H1 (cell line): ENCODE results near the gene CCDC40. TPM values are rescaled to one million over a fixed set of nuclear protein-coding genes. Genes with fewer than 3 reads are reported as not detected.

Experiments
- CTCF ChIA-PET: fragments of 300-600 bp; sonication (Branson Sonifier 250); formaldehyde crosslinking; loops from one replicate; lab custom pipeline; 2021; ENCODE audit not compliant: partially characterized antibody; lab: Charles Lee
- POLR2A ChIA-PET: fragments of 300-600 bp; sonication (Branson Sonifier 250); formaldehyde crosslinking; loops from one replicate; lab custom pipeline; 2021; ENCODE audit warnings: inconsistent platforms; ENCODE audit not compliant: partially characterized antibody; lab: Charles Lee
- DNase-seq, 2 experiments: peaks; one replicate each; pipeline versions ENCODE4 v3.0.0 to v3.0.0-alpha.2; 2010 to 2022; ENCODE audit warnings: low spot score in 2 of 2, low read depth in 1 of 2, mixed read lengths in 1 of 2
- FAIRE-seq: peaks from 2 replicates; lab custom pipeline; 2011; peaks lifted over from hg19 to GRCh38; lab: Jason Lieb, UNC
- H2AFZ ChIP-seq: 2 replicates; pipeline ENCODE4 v1.8.1; 2012; ENCODE audit warnings: low read length, inconsistent platforms
- H2AK5ac ChIP-seq: 2 replicates; pipeline ENCODE4 v1.6.1; 2013; ENCODE audit warnings: low read depth, low read length
- H2BK120ac ChIP-seq: replicated peaks from 2 replicates; pipeline ENCODE3; 2013; ENCODE audit warnings: low read depth, low read length, inconsistent platforms
- H2BK12ac ChIP-seq: 2 replicates; pipeline ENCODE4 v1.6.1; 2013; ENCODE audit warnings: low read depth, low read length
- H2BK15ac ChIP-seq: 2 replicates; pipeline ENCODE4 v1.6.1; 2013; ENCODE audit warnings: low read length
- H2BK20ac ChIP-seq: 2 replicates; pipeline ENCODE4 v1.6.1; 2013; ENCODE audit warnings: low read length
- H2BK5ac ChIP-seq: 2 replicates; pipeline ENCODE4 v1.6.1; 2013; ENCODE audit warnings: low read depth, low read length
- H3K14ac ChIP-seq: 2 replicates; pipeline ENCODE4 v1.6.1; 2013; ENCODE audit warnings: inconsistent platforms; ENCODE audit not compliant: insufficient read length
- H3K18ac ChIP-seq: 2 replicates; pipeline ENCODE4 v1.6.1; 2013; ENCODE audit warnings: low read length; ENCODE audit errors: extremely low read depth
- H3K23ac ChIP-seq: 2 replicates; pipeline ENCODE4 v1.6.1; 2013; ENCODE audit warnings: inconsistent platforms; ENCODE audit not compliant: insufficient read length
- H3K23me2 ChIP-seq: 2 replicates; pipeline ENCODE4 v1.6.1; 2013; ENCODE audit warnings: low read depth, low read length
- H3K27ac ChIP-seq: 2 replicates; pipeline ENCODE4 v1.6.1; 2011; ENCODE audit warnings: low read depth, low read length, inconsistent platforms
- H3K27me3 ChIP-seq, 4 experiments: replicated peaks in 1 of 4; 1 replicate in 1 of 4; 2 replicates in 3 of 4; pipeline versions ENCODE4 v1.6.1 to v1.8.1; 2011 to 2013; ENCODE audit warnings: low read length in 3 of 4, mild to moderate bottlenecking in 3 of 4, inconsistent platforms in 2 of 4, mixed read lengths in 2 of 4, moderate library complexity in 1 of 4; ENCODE audit not compliant: control insufficient read depth in 3 of 4, insufficient read depth in 3 of 4; ENCODE audit errors: extremely low read depth in 1 of 4
- H3K36me3 ChIP-seq, 4 experiments: 2 replicates each; pipeline versions ENCODE4 v1.6.1 to v1.8.1; 2011 to 2013; ENCODE audit warnings: mild to moderate bottlenecking in 4 of 4, low read length in 3 of 4, moderate library complexity in 2 of 4, control low read depth in 1 of 4, inconsistent platforms in 1 of 4; ENCODE audit not compliant: insufficient read depth in 4 of 4, control insufficient read depth in 2 of 4
- H3K4ac ChIP-seq: replicated peaks from 2 replicates; pipeline ENCODE3; 2013; ENCODE audit warnings: low read length, low read depth, mixed read lengths, inconsistent platforms; ENCODE audit not compliant: insufficient read length
- H3K4me1 ChIP-seq, 4 experiments: replicated peaks in 1 of 4; 1 replicate in 1 of 4; 2 replicates in 3 of 4; pipeline versions ENCODE4 v1.6.1 to v1.8.1; 2011 to 2013; ENCODE audit warnings: low read length in 3 of 4, inconsistent platforms in 2 of 4, mixed read lengths in 1 of 4; ENCODE audit not compliant: insufficient read depth in 4 of 4, control insufficient read depth in 3 of 4
- H3K4me2 ChIP-seq, 2 experiments: 2 replicates each; pipeline versions ENCODE4 v1.6.1 to v1.8.1; 2011 to 2013; ENCODE audit warnings: low read depth in 2 of 2, low read length in 2 of 2, control low read depth in 1 of 2, inconsistent platforms in 1 of 2, mild to moderate bottlenecking in 1 of 2; ENCODE audit not compliant: insufficient read depth in 1 of 2
- H3K4me3 ChIP-seq, 4 experiments: fragments of 200-600, 300-600 bp in 1 of 4; sonication (generic), shearing (Covaris generic), sonication (Bioruptor Twin) in 1 of 4; 2 replicates each; pipeline versions ENCODE4 v1.5.1 to v1.8.1; 2011 to 2016; ENCODE audit warnings: low read length in 4 of 4, low read depth in 3 of 4, control low read depth in 2 of 4, inconsistent platforms in 2 of 4, mild to moderate bottlenecking in 2 of 4, mixed read lengths in 1 of 4, moderate library complexity in 1 of 4; ENCODE audit not compliant: insufficient read depth in 2 of 4; ENCODE audit errors: extremely low read depth in 1 of 4
- H3K56ac ChIP-seq: replicated peaks from 2 replicates; pipeline ENCODE3; 2013; ENCODE audit warnings: low read depth, mild to moderate bottlenecking, mixed read lengths, low read length, inconsistent platforms; ENCODE audit not compliant: insufficient read length
- H3K79me1 ChIP-seq: 2 replicates; pipeline ENCODE4 v1.6.1; 2013; ENCODE audit warnings: low read depth, low read length, control low read depth
- H3K79me2 ChIP-seq, 2 experiments: 2 replicates each; pipeline versions ENCODE4 v1.6.1 to v1.8.1; 2012 to 2013; ENCODE audit warnings: low read length in 2 of 2, mild to moderate bottlenecking in 2 of 2, inconsistent platforms in 1 of 2; ENCODE audit not compliant: insufficient read depth in 2 of 2, control insufficient read depth in 1 of 2
- H3K9ac ChIP-seq, 4 experiments: replicated peaks in 1 of 4; 1 replicate in 1 of 4; 2 replicates in 3 of 4; pipeline versions ENCODE4 v1.6.1 to v1.8.1; 2011 to 2013; ENCODE audit warnings: low read depth in 3 of 4, low read length in 3 of 4, control low read depth in 2 of 4, mild to moderate bottlenecking in 2 of 4, moderate library complexity in 2 of 4, inconsistent platforms in 1 of 4; ENCODE audit errors: extremely low read depth in 1 of 4
- H3K9me3 ChIP-seq, 2 experiments: 2 replicates each; pipeline versions ENCODE4 v1.6.1 to v1.8.1; 2012 to 2013; ENCODE audit warnings: mild to moderate bottlenecking in 2 of 2, moderate library complexity in 2 of 2, control low read depth in 1 of 2, inconsistent platforms in 1 of 2, low read depth in 1 of 2, low read length in 1 of 2, mixed read lengths in 1 of 2; ENCODE audit not compliant: insufficient read depth in 2 of 2
- H4K20me1 ChIP-seq, 2 experiments: replicated peaks in 1 of 2; 2 replicates each; pipeline versions ENCODE3 to v1.8.1; 2011 to 2013; ENCODE audit warnings: inconsistent platforms in 2 of 2, low read length in 2 of 2, mild to moderate bottlenecking in 1 of 2; ENCODE audit not compliant: insufficient read depth in 2 of 2, control insufficient read depth in 1 of 2
- H4K5ac ChIP-seq: 2 replicates; pipeline ENCODE4 v1.6.1; 2013; ENCODE audit warnings: low read length, low read depth, mixed read lengths, inconsistent platforms; ENCODE audit not compliant: insufficient read length
- H4K8ac ChIP-seq: 2 replicates; pipeline ENCODE4 v1.8.0; 2013; ENCODE audit warnings: mild to moderate bottlenecking, moderate library complexity, low read length, inconsistent platforms; ENCODE audit not compliant: insufficient read depth; ENCODE audit errors: extremely low read depth
- H4K91ac ChIP-seq: replicated peaks from 2 replicates; pipeline ENCODE3; 2013; ENCODE audit warnings: low read length, mixed read lengths, inconsistent platforms; ENCODE audit not compliant: insufficient read length
- CBX8 ChIP-seq: fragments of 300-800, 300-1000 bp; sonication (generic); IDR thresholded peaks from 2 replicates; pipeline ENCODE4 v1.7.1; 2016; ENCODE audit warnings: low read depth, low read length, borderline replicate concordance
- CREB1 ChIP-seq: IDR thresholded peaks from 2 replicates; pipeline ENCODE4 v1.6.1; 2012; ENCODE audit warnings: inconsistent platforms
- EGR1 ChIP-seq: IDR thresholded peaks from 2 replicates; pipeline ENCODE4 v1.6.1; 2011; ENCODE audit warnings: low read depth, low read length, borderline replicate concordance
- POLR2AphosphoS5 ChIP-seq: IDR thresholded peaks from 2 replicates; pipeline ENCODE4 v1.6.1; 2011; ENCODE audit warnings: low read depth, low read length
- SP2 ChIP-seq: IDR thresholded peaks from 2 replicates; pipeline ENCODE4 v1.6.1; 2012; ENCODE audit warnings: mild to moderate bottlenecking, low read length, inconsistent platforms
- ZNF274 ChIP-seq: IDR thresholded peaks from 2 replicates; pipeline ENCODE4 v1.7.0; 2012; ENCODE audit warnings: low read length, borderline replicate concordance; ENCODE audit errors: extremely low read depth
- WGBS, 2 experiments: shearing (Covaris generic) in 1 of 2; methylation state at CpG; one replicate each; pipeline versions ENCODE4 v1.1.6 to v1.1.7; 2013 to 2015; ENCODE audit warnings: low lambda C conversion rate in 2 of 2, mixed read lengths in 2 of 2, inconsistent platforms in 1 of 2, low coverage in 1 of 2, missing lambda C conversion rate in 1 of 2; ENCODE audit not compliant: insufficient replicate concordance in 2 of 2, insufficient coverage in 1 of 2, insufficient read length in 1 of 2; ENCODE audit errors: extremely low coverage in 1 of 2, missing lambda C conversion rate in 1 of 2; 5-methylcytosine and 5-hydroxymethylcytosine counted together
- polyA plus RNA-seq, 7 experiments: library from polyadenylated mRNA; depleted of rRNA in 3 of 7; stranded (reverse) in 5 of 7; unstranded in 2 of 7; fragments of >200 nt in 5 of 7; fragments of 200-250 nt in 2 of 7; gene quantifications; 1 replicate in 5 of 7; 2 replicates in 1 of 7; 4 replicates in 1 of 7; pipeline versions ENCODE4 v1.2.1 to v1.2.3, GENCODE V29; 2011 to 2013; ENCODE audit warnings: missing spikeins in 2 of 7, mixed read lengths in 2 of 7
- total RNA-seq: library from RNA; stranded (reverse); fragmentation: NEBNext Ultra II Directional; extraction: Animal tissue kit (Norgen Biotek cat#: 25700); gene quantifications from 2 replicates; pipeline ENCODE4 v1.2.1, GENCODE V29; 2021

Gene CCDC40
- total and polyA plus RNA-seq, 2 of the 8 experiments (the other 6 are each of a cell fraction or from before 2014, with no cell fraction given) = 4.1 to 11.5 TPM

DNA sequence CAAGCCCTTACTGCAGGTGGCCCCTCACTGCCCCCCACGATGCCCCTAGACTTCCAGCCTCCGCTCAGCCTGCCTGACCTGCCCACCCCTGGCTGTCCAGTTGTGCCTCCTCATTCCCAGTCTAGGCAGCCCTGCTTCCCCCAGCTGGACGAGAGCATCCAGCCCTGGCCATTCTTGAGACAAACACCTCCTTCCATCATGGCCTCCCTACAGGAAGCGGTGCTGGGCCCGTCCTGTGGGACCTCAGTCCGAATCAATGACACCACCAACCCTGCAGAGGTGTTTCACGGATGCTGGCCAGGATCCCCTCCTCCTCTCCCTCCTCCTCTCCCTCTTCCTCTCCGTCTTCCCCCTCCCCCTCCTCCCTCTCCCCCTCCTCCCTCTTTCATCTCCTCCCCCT, 28.3 kb downstream of the CCDC40 start:
- H2AK5ac ChIP-seq = no peak overlapping the region; the same call in 1 of the 2 replicates
- H3K79me1 ChIP-seq = no peaks in the 10 kb centered on the region
- peak overlapping the region; percentile 22 for H4K91ac ChIP-seq
- TF ChIP-seq ZNF274 (no peak), CREB1 (no peak), CBX8 (no peak), EGR1 (no peak), SP2 (no peak), POLR2AphosphoS5 (no peak)
- H2BK5ac ChIP-seq = peak overlapping the region; percentile 66; the same call in 1 of the 2 replicates
- H3K4me2 ChIP-seq = no peak overlapping the region
- no peaks in the 10 kb centered on the region for H3K79me2 ChIP-seq
- H3K4ac ChIP-seq = no peak overlapping the region
- H4K8ac ChIP-seq = peak overlapping the region; percentile 45; the same call in 1 of the 2 replicates
- peaks cover 3 to 11% (median 6%) of the 10 kb centered on the region in 4 experiments; a peak in 6 of 7 replicates for H3K4me1 ChIP-seq
- no peaks in the 10 kb centered on the region for H4K20me1 ChIP-seq
- H3K23me2 ChIP-seq = no peaks in the 10 kb centered on the region
- no peak overlapping the region for H3K23ac ChIP-seq
- H3K9ac ChIP-seq = no peak overlapping the region
- H2BK20ac ChIP-seq = no peak overlapping the region; the same call in 1 of the 2 replicates
- no peak overlapping the region for H3K27ac ChIP-seq
- H4K5ac ChIP-seq = peak overlapping the region; percentile 13
- no peak overlapping the region for H2BK120ac ChIP-seq
- H3K27me3 ChIP-seq = no peaks in the 10 kb centered on the region
- 0 out of 2 replicates have a peak overlapping the region, but pooled peaks have one; percentile 91 for H2BK12ac ChIP-seq
- 96% methylated on average over 6 of the region's 8 CpGs; no CpG with 5 or more reads in 1 of the 2 experiments for WGBS, 2 experiments
- DNase-seq (no peak), FAIRE-seq (no peak)
- peak overlapping the region; percentile 75; the same call in 1 of the 2 replicates for H2BK15ac ChIP-seq
- H3K36me3 ChIP-seq = no peaks in the 10 kb centered on the region
- no peak overlapping the region for H3K14ac ChIP-seq
- ChIA-PET POLR2A (interaction anchor here (1.6 kb wide), 2 partner anchors 18 to 30 kb away, joined by 4 to 5 read pairs; no protein-coding TSS in a partner anchor), CTCF (interaction anchor here (1.1 kb wide), 1 partner anchor 229 kb away, joined by 4 read pairs; no protein-coding TSS in a partner anchor)
- no peak overlapping the region for H2AFZ ChIP-seq
- H3K4me3 ChIP-seq = no peak overlapping the region
- peak overlapping the region; percentile 14; the same call in 1 of the 2 replicates for H3K18ac ChIP-seq
- H3K56ac ChIP-seq = no peak overlapping the region
- no peaks in the 10 kb centered on the region for H3K9me3 ChIP-seq
